Limb (tissue), 2 donors: ENCODE data around the gene KRTAP5-8.
"Not testable (repeated sequence)": the region's sequence is repeated elsewhere in the genome, so short reads cannot be mapped to it uniquely, and the experiment has no call there.

Experiments
- DNase-seq, 2 donors: peaks; one replicate each; pipeline ENCODE4 v3.0.0-alpha.2; 2016; ENCODE audit errors: extremely low spot score in 2 of 2

Gene KRTAP5-8

DNA sequence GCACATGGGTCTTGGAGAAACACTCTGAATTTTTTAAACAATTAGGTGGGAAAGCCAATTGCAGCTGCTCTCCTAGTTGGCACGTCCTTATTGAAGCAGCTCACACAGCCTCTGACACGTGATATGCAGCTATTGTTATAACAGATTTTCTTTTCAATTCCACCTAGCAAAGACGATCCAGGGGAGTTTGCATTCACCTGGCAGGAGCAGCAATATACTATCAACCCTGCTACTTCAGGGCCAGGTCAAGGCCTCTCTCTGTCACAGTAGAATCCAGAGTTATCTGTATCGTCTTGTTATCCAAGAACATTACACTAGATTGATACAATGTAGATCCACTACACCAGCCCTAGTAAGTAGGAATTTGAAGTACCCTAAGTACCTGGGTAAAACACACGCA is 36.6 kb downstream of the KRTAP5-8 start:
- no peak for DNase-seq

DNA sequence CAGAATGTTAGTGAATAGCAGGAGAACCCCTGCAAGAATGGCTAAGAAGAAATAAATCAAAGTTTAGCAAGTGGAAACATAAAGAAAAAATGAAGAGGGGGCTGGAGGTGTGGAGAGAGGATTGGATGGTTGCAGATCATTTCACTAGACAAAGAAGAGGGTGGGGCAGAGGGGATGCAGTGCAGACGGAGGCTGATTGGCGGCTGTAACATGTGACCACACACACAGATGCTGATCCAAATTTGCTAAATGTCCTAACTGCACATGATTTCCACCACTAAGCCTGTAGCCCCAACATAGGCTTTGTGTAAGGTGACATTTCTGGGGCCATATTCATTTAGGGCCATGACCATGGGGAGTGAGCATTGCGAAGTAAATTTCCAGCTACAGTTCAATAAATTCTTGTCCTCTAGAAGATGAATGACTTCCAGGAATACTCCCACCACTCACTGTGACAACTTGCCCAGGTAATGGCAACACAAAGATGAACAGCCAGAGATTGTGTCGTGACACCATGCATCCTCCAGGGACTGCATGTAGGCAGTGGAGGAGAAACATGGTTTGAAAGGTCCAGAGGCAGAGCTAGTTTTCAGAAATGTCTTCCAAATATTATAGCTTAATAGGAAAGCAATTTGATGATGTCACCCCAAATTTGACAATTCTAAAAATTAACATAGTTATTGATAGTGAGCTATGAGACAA is 38.0 kb downstream of the KRTAP5-8 start:
- no peak for DNase-seq

- DNase-seq: not testable (repeated sequence)
These were observed 39.1 kb downstream of the KRTAP5-8 start for GRCh38 chr11:71576688-71577465.

DNA sequence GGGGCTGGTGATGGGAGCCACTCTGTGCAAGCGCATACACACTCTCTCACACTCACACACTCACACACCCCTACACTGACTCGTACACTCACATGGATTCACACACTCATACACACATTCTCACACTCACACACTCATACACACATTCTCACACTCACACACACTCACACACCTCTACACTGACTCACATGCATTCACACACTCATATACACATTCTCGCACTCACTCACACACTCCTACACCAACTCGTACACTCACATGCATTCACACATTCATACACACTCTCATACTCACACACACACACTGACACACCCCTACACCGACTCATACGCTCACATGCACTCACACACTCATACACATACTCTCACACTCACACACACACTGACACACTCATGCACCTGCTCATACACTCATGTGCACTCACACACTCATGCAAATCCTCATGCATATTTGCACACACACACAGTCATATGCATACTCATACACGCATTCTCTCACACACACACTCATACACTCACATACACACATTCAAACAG is 39.7 kb downstream of the KRTAP5-8 start:
- DNase-seq: no peak

DNA sequence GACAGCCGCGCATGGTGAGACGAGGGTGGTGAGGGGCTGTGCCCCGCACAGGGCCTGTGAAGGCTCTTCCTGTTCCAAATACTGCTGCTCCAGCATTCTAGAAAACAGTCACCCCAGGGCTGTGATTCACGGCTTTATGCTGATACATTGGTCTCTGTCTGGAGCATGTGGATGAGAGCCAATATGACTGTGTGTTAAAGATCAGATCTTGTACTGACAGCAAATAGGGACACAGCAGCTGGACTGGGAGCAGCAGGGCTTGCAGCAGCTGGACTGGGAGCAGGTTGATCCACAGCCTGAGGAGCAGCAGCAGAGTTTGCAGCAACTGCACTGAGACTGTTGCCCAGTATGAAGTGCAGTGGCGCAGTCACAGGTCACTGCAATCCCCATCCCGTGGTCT is 41.7 kb downstream of the KRTAP5-8 start:
- peak in 1 of 2 donors; percentile 15 for DNase-seq

- DNase-seq: peak; percentile 15 to 44
These were observed 42.5 kb downstream of the KRTAP5-8 start for GRCh38 chr11:71580057-71581003.

- no peak for DNase-seq
These were observed 44.0 kb downstream of the KRTAP5-8 start for GRCh38 chr11:71581826-71582225.

DNA sequence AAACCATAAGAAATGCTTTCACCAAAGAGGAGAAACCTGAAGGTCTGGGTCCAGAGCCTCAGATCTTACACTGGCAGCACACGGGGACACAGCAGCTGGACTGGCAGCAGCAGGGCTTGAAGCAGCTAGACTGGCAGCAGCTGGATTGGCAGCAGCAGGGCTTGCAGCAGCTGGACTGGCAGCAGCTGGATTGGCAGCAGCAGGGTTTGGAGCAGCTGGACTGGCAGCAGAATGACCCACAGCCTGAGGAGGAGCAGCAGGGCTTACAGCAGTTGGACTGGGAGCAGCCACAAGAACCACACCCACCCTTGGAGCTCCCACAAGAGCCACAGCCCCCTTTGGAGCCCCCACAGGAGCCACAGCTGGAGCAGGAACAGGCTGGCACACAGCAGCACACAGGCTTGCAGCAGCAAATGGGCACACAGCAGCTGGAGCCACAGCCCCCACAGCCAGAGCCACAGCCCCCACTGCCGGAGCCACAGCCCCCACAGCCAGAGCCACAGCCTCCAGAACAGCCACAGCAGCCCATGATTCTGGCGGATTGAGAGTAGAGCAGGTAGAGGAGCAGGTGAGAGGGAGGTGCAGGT is 44.6 kb downstream of the KRTAP5-8 start, which contains the start of gene KRTAP5-11:
Gene KRTAP5-11, minus strand, starts transcription at position 567 of the 587 bp plus-strand sequence. Its CDS starts 38 bp downstream, at position 529.
- no peak for DNase-seq

DNA sequence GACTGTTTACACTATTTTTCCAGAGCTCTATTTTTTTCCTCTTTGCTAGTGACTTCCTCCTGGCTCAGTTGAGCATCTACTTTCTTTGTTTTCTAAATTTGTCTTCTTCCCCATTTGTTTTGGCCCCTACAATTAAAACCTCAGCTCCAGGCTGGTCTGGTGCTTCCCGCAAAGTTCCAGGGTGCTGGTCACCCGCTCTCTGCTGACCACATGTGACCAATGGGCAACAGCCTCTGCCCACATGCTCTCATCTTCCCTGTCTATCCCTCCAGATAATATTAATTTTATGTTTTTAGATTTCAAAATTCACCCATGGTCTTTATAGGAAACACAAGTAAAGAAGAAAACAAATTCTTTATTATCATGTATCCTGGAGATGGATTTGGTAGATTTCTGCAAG is 45.1 kb downstream of the KRTAP5-8 start:
- DNase-seq: not testable (repeated sequence)

- DNase-seq: not testable (repeated sequence)
These were observed 47.8 kb downstream of the KRTAP5-8 start for GRCh38 chr11:71585673-71586072.

DNA sequence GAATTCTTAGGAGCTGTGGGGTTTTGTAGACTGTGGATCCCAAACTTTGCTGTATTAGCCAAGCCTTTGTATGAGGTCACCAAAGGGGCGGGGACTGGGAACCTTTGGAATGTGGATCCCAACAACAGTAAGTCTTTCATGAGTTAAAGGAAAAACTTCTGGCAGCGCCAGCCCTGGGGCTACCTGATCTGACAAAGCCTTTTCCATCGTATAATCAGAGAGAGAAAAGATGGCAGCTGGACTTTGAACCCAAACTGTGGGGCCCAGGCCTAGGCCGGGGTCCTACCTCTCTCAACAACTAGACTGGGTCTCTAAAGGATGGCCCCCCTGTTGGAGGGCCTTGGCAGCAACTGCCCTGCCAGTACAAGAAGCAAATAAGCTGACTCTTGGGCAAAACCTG is 50.5 kb downstream of the KRTAP5-8 start:
- DNase-seq: not testable (repeated sequence)
